GM18511 (cell line): ENCODE results near the gene CNTNAP2.

Source experiments
- ATAC-seq: cut with Tn5 transposase; IDR thresholded peaks from one replicate; pipeline ENCODE4 v1.9.1; 2021; ENCODE audit warnings: mild to moderate bottlenecking, moderate library complexity; ENCODE audit not compliant: unreplicated experiment

The CNTNAP2 gene

GRCh38 chr7:146736446-146737190 lies 620.0 kb downstream of the CNTNAP2 start:
- ATAC-seq, result no peak

GRCh38 chr7:146740039-146740438 lies 623.4 kb downstream of the CNTNAP2 start:
- no peak for ATAC-seq

- no peak for ATAC-seq
Measured at GRCh38 chr7:146741911-146742310, 625.3 kb downstream of the CNTNAP2 start.

- ATAC-seq, result no peak
Measured at GRCh38 chr7:146754385-146754784, 637.8 kb downstream of the CNTNAP2 start.

GRCh38 chr7:146755585-146755984 lies 639.0 kb downstream of the CNTNAP2 start:
- no peak for ATAC-seq

GRCh38 chr7:146764458-146764857 lies 647.9 kb downstream of the CNTNAP2 start:
- ATAC-seq, result no peak

- ATAC-seq, result no peak
Measured at GRCh38 chr7:146768957-146769356, 652.4 kb downstream of the CNTNAP2 start.

- no peak for ATAC-seq
Measured at GRCh38 chr7:146772601-146773000, 656.0 kb downstream of the CNTNAP2 start.

- no peak for ATAC-seq
Measured at GRCh38 chr7:146773506-146773905, 656.9 kb downstream of the CNTNAP2 start.

- ATAC-seq, result no peak
Measured at GRCh38 chr7:146781352-146782116, 664.9 kb downstream of the CNTNAP2 start.

GRCh38 chr7:146787266-146787665 lies 670.7 kb downstream of the CNTNAP2 start:
- no peak for ATAC-seq

GRCh38 chr7:146788008-146788407 lies 671.4 kb downstream of the CNTNAP2 start:
- no peak for ATAC-seq

GRCh38 chr7:146791344-146792285 lies 675.0 kb downstream of the CNTNAP2 start:
- no peak for ATAC-seq

- ATAC-seq, result no peak
Measured at GRCh38 chr7:146804620-146805019, 688.0 kb downstream of the CNTNAP2 start.

GRCh38 chr7:146805082-146805481 lies 688.5 kb downstream of the CNTNAP2 start:
- no peak for ATAC-seq

- ATAC-seq, result no peak
Measured at GRCh38 chr7:146826329-146826728, 709.7 kb downstream of the CNTNAP2 start.

- no peak for ATAC-seq
Measured at GRCh38 chr7:146830686-146831085, 714.1 kb downstream of the CNTNAP2 start.

GRCh38 chr7:146831875-146832274 lies 715.3 kb downstream of the CNTNAP2 start:
- no peak for ATAC-seq

- ATAC-seq, result no peak
Measured at GRCh38 chr7:146844405-146844804, 727.8 kb downstream of the CNTNAP2 start.

- ATAC-seq, result no peak
Measured at GRCh38 chr7:146858690-146859089, 742.1 kb downstream of the CNTNAP2 start.

- ATAC-seq, result no peak
Measured at GRCh38 chr7:146861701-146862100, 745.1 kb downstream of the CNTNAP2 start.
